HEK293 (cell line): ENCODE results near the gene FAAH2.
"Not testable (repeated sequence)": the region's sequence is repeated elsewhere in the genome, so short reads cannot be mapped to it uniquely, and the experiment has no call there.

Experiments used
- CTCF ChIA-PET: fragments of 350-600 bp; formaldehyde crosslinking; extraction: SDS; loops from one replicate; lab custom pipeline; 2021; ENCODE audit warnings: antibody characterized with exemption; lab: Yijun Ruan, JAX
- POLR2A ChIA-PET: fragments of 300-600 bp; formaldehyde crosslinking; extraction: SDS; loops from one replicate; lab custom pipeline; 2020; ENCODE audit warnings: antibody characterized with exemption, inconsistent platforms; lab: Yijun Ruan, JAX
- H3K27ac ChIP-seq: fragments of 200-500 bp; sonication (Bioruptor generic); 2 replicates; pipeline ENCODE4 v1.5.1; 2014; ENCODE audit warnings: low read depth, low read length, control low read depth, inconsistent platforms; ENCODE audit errors: extremely low read depth
- H3K36me3 ChIP-seq, 2 experiments: fragments of 200-500 bp in 1 of 2; sonication (Bioruptor generic) in 1 of 2; 1 replicate in 1 of 2; 2 replicates in 1 of 2; pipeline ENCODE4 v1.5.1; 2014 to 2017; ENCODE audit warnings: inconsistent platforms in 2 of 2, low read length in 2 of 2; ENCODE audit not compliant: control insufficient read depth in 2 of 2, insufficient read depth in 1 of 2
- H3K4me1 ChIP-seq: fragments of 200-500 bp; sonication (Bioruptor generic); 2 replicates; pipeline ENCODE4 v1.5.1; 2014; ENCODE audit warnings: mild to moderate bottlenecking, low read length, inconsistent platforms; ENCODE audit not compliant: control insufficient read depth, insufficient read depth
- H3K4me3 ChIP-seq: 2 replicates; pipeline ENCODE4 v1.5.1; 2011; ENCODE audit warnings: low read depth, mild to moderate bottlenecking, control low read depth, low read length, moderate library complexity
- H3K9me3 ChIP-seq: fragments of 200-500 bp; sonication (Bioruptor generic); 2 replicates; pipeline ENCODE4 v1.5.1; 2014; ENCODE audit warnings: low read depth, low read length, inconsistent platforms; ENCODE audit not compliant: control insufficient read depth, insufficient read depth
- BCL6B ChIP-seq: fragments of 450-650 bp; formaldehyde crosslinking; IDR thresholded peaks from 2 replicates; pipeline ENCODE4 v1.5.1; 2017; ENCODE audit warnings: missing biosample characterization, missing genetic modification characterization
- CTCF ChIP-seq: fragments of 450-650 bp; formaldehyde crosslinking; IDR thresholded peaks from 2 replicates; pipeline ENCODE4 v1.5.1; 2016; ENCODE audit warnings: missing biosample characterization, missing genetic modification characterization
- ELK4 ChIP-seq: IDR thresholded peaks from 2 replicates; pipeline ENCODE4 v1.6.1; 2011; ENCODE audit warnings: mild to moderate bottlenecking, low read depth, low read length, borderline replicate concordance
- GLIS1 ChIP-seq: fragments of 450-650 bp; formaldehyde crosslinking; IDR thresholded peaks from 2 replicates; pipeline ENCODE4 v1.5.1; 2016; ENCODE audit warnings: missing biosample characterization, missing genetic modification characterization
- SETDB1 ChIP-seq: IDR thresholded peaks from one replicate; pipeline ENCODE4 v1.6.1; 2017; ENCODE audit warnings: mild to moderate bottlenecking, low read length, moderate library complexity, mixed read lengths; ENCODE audit not compliant: insufficient read length
- ZBTB49 ChIP-seq: fragments of 450-650 bp; formaldehyde crosslinking; IDR thresholded peaks from 2 replicates; pipeline ENCODE4 v1.5.1; 2016; ENCODE audit warnings: missing biosample characterization, missing genetic modification characterization, low read depth
- ZNF112 ChIP-seq: fragments of 450-650 bp; formaldehyde crosslinking; IDR thresholded peaks from 2 replicates; pipeline ENCODE4 v1.5.0; 2017; ENCODE audit warnings: missing biosample characterization, missing genetic modification characterization
- ZNF121 ChIP-seq: fragments of 450-650 bp; formaldehyde crosslinking; IDR thresholded peaks from 2 replicates; pipeline ENCODE4 v1.5.1; 2016; ENCODE audit warnings: missing biosample characterization, missing genetic modification characterization
- ZNF132 ChIP-seq: fragments of 450-650 bp; formaldehyde crosslinking; IDR thresholded peaks from 2 replicates; pipeline ENCODE4 v1.5.1; 2017; ENCODE audit warnings: missing biosample characterization, missing genetic modification characterization, borderline replicate concordance
- ZNF140 ChIP-seq: fragments of 450-650 bp; formaldehyde crosslinking; IDR thresholded peaks from 2 replicates; pipeline ENCODE4 v1.5.1; 2016; ENCODE audit warnings: missing biosample characterization, missing genetic modification characterization
- ZNF18 ChIP-seq: fragments of 450-650 bp; formaldehyde crosslinking; IDR thresholded peaks from 2 replicates; pipeline ENCODE4 v1.5.1; 2016; ENCODE audit warnings: missing biosample characterization, missing genetic modification characterization
- ZNF239 ChIP-seq: fragments of 450-650 bp; formaldehyde crosslinking; IDR thresholded peaks from 2 replicates; pipeline ENCODE4 v1.5.1; 2016; ENCODE audit warnings: missing biosample characterization, missing genetic modification characterization
- ZNF292 ChIP-seq: fragments of 450-650 bp; formaldehyde crosslinking; IDR thresholded peaks from 2 replicates; pipeline ENCODE4 v1.5.1; 2016; ENCODE audit warnings: low read depth, missing biosample characterization, missing genetic modification characterization, borderline replicate concordance
- ZNF341 ChIP-seq: fragments of 450-650 bp; formaldehyde crosslinking; IDR thresholded peaks from 2 replicates; pipeline ENCODE4; 2016; ENCODE audit warnings: low read depth, missing biosample characterization, missing genetic modification characterization
- ZNF391 ChIP-seq: fragments of 450-650 bp; formaldehyde crosslinking; IDR thresholded peaks from 2 replicates; pipeline ENCODE4 v1.5.1; 2016; ENCODE audit warnings: low read depth, missing biosample characterization, missing genetic modification characterization, borderline replicate concordance
- ZNF571 ChIP-seq: fragments of 450-650 bp; formaldehyde crosslinking; IDR thresholded peaks from 2 replicates; pipeline ENCODE4 v1.5.0; 2017; ENCODE audit warnings: missing biosample characterization, missing genetic modification characterization
- ZNF658 ChIP-seq: fragments of 450-650 bp; formaldehyde crosslinking; IDR thresholded peaks from 2 replicates; pipeline ENCODE4; 2016; ENCODE audit warnings: missing biosample characterization, missing genetic modification characterization
- ZSCAN16 ChIP-seq: fragments of 450-650 bp; formaldehyde crosslinking; IDR thresholded peaks from 2 replicates; pipeline ENCODE4 v1.5.1; 2016; ENCODE audit warnings: missing biosample characterization, missing genetic modification characterization

FAAH2 gene

GRCh38 chrX:57380026-57380796 lies 93.7 kb downstream of the FAAH2 start (continued):
- TF ChIP-seq BCL6B (tag by site-specific recombination) (no peak), CTCF (tag by site-specific recombination) (no peak), ZNF341 (no peak), ZNF18 (tag by site-specific recombination) (no peak)

- H3K4me3 ChIP-seq, CTCF ChIA-PET, H3K27ac ChIP-seq, H3K4me1 ChIP-seq, H3K36me3 ChIP-seq, H3K9me3 ChIP-seq, POLR2A ChIA-PET: not testable (repeated sequence)
Observed at GRCh38 chrX:57394162-57394561, 107.7 kb downstream of the FAAH2 start.

- H3K36me3 ChIP-seq, H3K27ac ChIP-seq, CTCF ChIA-PET, H3K4me1 ChIP-seq, POLR2A ChIA-PET, H3K4me3 ChIP-seq, H3K9me3 ChIP-seq: not testable (repeated sequence)
Observed at GRCh38 chrX:57403191-57403590, 116.7 kb downstream of the FAAH2 start.

GRCh38 chrX:57406149-57406548 lies 119.6 kb downstream of the FAAH2 start:
- Histone ChIP-seq H3K9me3 (no peaks in the 10 kb centered on the region; the same call in none of the 2 replicates), H3K27ac (no peak overlapping the region), H3K4me3 (no peak overlapping the region), H3K4me1 (no peaks in the 10 kb centered on the region), H3K36me3 (no peaks in the 10 kb centered on the region)
- TF ChIP-seq ZNF571 (tag by site-specific recombination): no peak
- TF ChIP-seq ZNF140 (tag by site-specific recombination): no peak
- TF ChIP-seq ZNF658: no peak
- POLR2A ChIA-PET: no interaction called here
- CTCF ChIA-PET: no interaction called here

- no peaks in the 10 kb centered on the region for H3K4me1 ChIP-seq
- CTCF ChIA-PET: no interaction called here
- POLR2A ChIA-PET: no interaction called here
- H3K9me3 ChIP-seq: no peaks in the 10 kb centered on the region
- no peak overlapping the region for H3K4me3 ChIP-seq
- no peak overlapping the region for H3K27ac ChIP-seq
- no peaks in the 10 kb centered on the region for H3K36me3 ChIP-seq
- TF ChIP-seq ZSCAN16 (tag by site-specific recombination) (no peak), SETDB1 (no peak), ZNF112 (tag by site-specific recombination) (no peak), GLIS1 (tag by site-specific recombination) (no peak), ZNF132 (tag by site-specific recombination) (no peak), ZNF239 (tag by site-specific recombination) (no peak), ELK4 (no peak), ZNF121 (tag by site-specific recombination) (no peak), ZNF292 (tag by site-specific recombination) (no peak), ZBTB49 (tag by site-specific recombination) (no peak), ZNF391 (no peak)
Observed at GRCh38 chrX:57417827-57418226, 131.3 kb downstream of the FAAH2 start.
